ENCODE measurements around the gene VIPR2.
"Not testable (repeated sequence)": the region's sequence is repeated elsewhere in the genome, so short reads cannot be mapped to it uniquely, and the experiment has no call there.

VIPR2 gene, protein sequence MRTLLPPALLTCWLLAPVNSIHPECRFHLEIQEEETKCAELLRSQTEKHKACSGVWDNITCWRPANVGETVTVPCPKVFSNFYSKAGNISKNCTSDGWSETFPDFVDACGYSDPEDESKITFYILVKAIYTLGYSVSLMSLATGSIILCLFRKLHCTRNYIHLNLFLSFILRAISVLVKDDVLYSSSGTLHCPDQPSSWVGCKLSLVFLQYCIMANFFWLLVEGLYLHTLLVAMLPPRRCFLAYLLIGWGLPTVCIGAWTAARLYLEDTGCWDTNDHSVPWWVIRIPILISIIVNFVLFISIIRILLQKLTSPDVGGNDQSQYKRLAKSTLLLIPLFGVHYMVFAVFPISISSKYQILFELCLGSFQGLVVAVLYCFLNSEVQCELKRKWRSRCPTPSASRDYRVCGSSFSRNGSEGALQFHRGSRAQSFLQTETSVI

DNA sequence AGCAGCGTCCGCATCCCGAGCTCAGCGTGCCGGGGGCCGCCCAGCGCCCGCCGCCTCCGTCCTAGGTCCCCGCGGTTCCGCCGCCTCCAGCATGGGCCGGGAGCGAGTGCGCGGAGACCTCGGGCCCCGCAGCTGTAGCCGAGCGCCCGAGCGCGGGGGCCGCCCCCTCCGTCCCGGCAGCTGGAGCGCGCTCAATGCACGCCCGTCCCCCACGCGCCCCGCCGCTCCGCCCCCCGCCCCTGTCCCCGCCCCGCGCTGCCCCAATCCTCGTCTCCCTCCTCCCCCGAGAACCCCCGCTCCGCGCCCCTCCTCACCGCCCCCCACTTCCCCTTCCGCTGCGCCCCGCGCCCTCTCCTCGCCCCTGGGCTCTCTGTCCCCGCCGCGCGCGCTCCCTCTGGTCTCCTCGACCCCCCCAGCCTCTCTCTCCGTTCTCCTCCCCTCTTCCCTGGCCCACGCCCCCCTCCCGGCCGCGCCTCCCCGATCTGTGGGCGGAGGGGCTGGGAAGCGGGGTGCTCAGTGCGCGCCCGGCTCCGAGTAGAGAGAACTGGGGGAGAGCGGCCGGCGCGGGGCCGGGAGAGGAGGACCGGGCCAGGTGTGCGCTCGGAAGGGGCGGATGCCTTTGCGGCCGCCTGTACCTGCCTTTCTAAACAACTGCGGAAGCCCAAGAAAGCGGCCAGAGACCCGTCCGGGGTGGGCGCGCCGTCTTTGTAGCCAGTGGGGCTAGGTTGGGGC, at the start of gene VIPR2:
Gene VIPR2, minus strand, starts transcription at position 110 of the 732 bp plus-strand sequence. Its CDS starts 96 bp downstream, at position 14.
- peak; percentile 73 for DNase-seq

DNA sequence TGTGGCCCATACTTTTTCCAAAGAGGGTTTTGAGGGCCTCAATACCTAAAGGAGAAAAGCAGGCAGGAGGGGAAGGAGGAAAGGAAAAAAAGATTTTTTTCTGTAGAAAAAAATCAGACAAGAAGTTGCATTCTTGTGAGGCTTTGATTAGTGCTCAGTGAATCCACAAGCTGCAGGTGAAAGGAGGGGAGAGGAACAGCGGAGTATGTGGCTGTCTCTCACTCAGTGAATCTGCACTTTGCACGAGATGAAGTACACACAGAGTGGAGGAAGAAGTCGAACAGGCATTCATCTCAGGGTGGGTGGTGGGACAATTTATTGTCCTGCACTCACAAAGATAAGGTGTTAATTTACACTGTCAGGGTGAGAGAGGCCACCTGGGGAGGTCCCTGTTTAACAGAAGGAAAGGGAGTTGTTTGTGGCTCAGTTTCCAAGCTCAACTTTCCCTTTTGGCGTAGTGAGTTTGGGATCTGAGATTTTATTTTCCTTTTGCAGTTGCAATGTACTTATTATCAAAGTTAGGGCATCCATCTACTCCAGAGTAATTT, 49.0 kb upstream of the VIPR2 start:
- DNase-seq: no peak

- no peak for DNase-seq
These were observed 48.2 kb upstream of the VIPR2 start for GRCh38 chr7:159192725-159193453.

- DNase-seq: no peak
These were observed 47.3 kb upstream of the VIPR2 start for GRCh38 chr7:159192013-159192412.

DNA sequence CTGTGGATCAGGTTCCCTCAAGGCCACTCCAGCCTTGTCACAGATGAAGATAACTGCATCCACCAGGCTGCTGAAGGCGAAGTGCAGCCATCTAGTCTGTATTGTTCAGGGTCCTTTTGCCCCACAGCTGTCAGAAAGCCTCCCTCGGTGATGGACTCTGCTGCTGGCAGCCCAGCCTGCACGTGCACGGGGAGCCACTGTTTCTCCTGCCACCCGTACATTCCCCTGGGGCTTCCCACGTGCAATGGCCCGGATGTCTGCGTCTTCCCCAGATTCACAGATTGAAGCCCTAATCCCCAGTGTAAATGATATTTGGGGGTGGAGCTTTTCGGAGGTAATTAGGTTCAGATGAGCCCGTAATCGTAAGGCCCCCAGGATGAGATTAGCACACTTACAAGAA, 46.6 kb upstream of the VIPR2 start:
- no peak for DNase-seq

- DNase-seq: no peak
These were observed 43.3 kb upstream of the VIPR2 start for GRCh38 chr7:159188011-159188410.

GRCh38 chr7:159179241-159179640, 34.6 kb upstream of the VIPR2 start:
- no peak for DNase-seq

GRCh38 chr7:159177284-159177953, 32.8 kb upstream of the VIPR2 start:
- no peak for DNase-seq

GRCh38 chr7:159175792-159176191, 31.1 kb upstream of the VIPR2 start:
- DNase-seq: no peak

- DNase-seq: not testable (repeated sequence)
These were observed 30.4 kb upstream of the VIPR2 start for GRCh38 chr7:159175100-159175499.

- no peak for DNase-seq
These were observed 27.7 kb upstream of the VIPR2 start for GRCh38 chr7:159172400-159172799.

- DNase-seq: no peak
These were observed 24.7 kb upstream of the VIPR2 start for GRCh38 chr7:159169391-159169790.

DNA sequence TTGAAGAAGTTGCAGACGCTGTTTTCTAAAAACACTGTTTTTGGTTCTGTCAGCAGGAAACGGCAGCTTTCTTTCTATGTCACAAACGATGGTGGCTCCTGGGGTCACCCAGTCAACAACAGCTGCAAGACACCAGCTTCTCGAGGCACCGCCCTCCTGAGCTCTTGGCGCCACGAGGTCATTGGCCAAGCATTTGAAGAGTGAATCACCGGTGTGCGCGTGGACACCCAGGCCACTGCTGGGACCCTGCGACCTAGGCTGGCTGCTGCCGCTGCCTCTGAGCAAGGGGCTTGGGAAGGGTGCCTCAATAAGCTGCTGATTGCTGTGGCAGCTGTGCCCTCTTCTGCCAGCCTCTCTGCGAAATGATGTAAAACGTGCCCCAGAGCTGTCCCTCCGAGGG, 22.5 kb upstream of the VIPR2 start:
- no peak for DNase-seq

- no peak for DNase-seq
These were observed 21.9 kb upstream of the VIPR2 start for GRCh38 chr7:159166530-159166929.

GRCh38 chr7:159165352-159165751, 20.7 kb upstream of the VIPR2 start:
- no peak for DNase-seq

GRCh38 chr7:159163703-159164301, 19.1 kb upstream of the VIPR2 start:
- DNase-seq: not testable (repeated sequence)

DNA sequence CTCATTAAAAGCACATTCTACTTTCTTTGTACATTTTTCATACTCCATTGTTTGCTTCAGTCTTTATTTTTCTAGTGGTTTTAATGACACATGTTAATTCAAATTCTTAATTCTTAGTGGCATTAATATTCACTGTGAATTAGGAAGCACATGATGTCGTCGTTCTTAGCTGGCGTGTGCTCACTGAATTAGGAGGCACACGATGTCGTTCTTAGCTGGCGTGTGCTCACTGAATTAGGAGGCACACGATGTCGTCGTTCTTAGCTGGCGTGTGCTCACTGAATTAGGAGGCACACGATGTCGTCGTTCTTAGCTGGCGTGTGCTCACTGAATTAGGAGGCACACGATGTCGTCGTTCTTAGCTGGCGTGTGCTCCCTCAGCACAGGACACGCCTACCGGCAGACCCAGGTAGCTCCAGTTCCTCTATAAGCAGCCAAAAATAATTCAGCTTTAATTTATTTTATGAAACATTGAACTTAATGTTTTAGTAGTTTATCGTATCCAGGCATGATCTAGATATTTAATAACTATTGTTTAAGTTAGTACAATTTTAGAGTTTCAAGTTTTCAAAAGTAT, 17.5 kb upstream of the VIPR2 start:
- DNase-seq: not testable (repeated sequence)

DNA sequence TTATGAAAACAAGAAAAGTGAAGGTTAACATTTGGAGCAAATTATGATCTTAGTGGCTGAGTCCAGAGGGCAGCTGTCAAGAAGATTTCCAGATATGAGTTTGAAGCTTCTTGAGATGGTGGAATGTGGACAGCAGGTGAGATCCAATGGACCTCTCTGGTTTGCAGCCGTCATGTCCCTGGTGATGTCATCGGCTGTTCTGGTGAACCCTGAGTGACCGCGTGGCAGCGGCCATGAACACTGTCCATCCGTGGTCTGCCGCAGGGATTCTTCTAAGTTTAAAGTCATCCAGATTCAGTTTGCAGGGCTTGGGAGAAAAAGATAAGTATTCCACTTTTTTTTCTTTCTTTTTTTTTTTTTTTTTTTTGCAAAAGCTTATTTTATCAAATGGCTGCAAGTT, 15.8 kb upstream of the VIPR2 start:
- DNase-seq: no peak

DNA sequence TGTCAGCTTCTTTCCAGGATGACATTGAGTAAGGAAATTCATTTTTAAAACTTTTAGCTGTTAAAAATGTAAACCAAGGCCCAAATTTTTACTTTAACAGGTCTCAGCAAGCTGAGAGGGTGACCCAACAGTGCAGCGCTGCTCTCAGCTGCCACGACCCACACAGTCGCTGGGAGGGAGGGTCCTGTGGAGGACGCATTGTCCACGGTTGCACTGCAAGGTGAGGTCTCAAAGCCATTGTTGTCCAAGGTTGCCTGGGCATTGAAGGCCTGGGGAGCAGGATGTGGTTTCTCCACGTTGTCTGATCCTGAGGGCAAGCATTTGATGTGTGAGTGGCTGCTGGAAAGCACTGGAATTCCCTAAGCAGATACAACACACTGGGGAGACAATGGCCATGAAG, 15.1 kb upstream of the VIPR2 start:
- DNase-seq: no peak

DNA sequence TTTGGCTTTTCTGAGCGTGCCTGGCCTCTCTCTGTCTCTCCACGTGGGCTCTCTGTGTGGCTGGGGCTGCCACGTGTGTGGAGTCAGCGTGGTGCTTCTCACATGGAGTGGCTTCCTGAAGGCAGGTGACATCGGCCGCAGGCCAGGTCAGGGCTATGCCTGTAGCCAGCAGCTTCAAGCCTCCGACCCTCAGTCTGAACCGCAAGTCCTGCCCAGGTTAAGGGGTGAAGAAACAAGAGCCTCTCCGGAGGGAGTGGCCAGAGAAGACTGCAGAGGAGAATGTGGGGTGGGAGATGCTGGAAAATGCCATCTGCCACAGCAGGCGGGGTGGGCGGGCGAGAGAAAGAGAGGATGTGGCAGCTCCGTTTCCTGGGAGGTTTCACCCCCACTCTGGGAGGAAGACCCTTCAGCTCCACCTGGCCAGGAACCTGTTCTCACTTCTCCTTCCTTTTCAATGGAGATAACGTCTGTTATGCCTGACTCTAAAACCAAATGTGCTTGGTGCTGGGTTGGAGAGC, 14.3 kb upstream of the VIPR2 start:
- no peak for DNase-seq

DNA sequence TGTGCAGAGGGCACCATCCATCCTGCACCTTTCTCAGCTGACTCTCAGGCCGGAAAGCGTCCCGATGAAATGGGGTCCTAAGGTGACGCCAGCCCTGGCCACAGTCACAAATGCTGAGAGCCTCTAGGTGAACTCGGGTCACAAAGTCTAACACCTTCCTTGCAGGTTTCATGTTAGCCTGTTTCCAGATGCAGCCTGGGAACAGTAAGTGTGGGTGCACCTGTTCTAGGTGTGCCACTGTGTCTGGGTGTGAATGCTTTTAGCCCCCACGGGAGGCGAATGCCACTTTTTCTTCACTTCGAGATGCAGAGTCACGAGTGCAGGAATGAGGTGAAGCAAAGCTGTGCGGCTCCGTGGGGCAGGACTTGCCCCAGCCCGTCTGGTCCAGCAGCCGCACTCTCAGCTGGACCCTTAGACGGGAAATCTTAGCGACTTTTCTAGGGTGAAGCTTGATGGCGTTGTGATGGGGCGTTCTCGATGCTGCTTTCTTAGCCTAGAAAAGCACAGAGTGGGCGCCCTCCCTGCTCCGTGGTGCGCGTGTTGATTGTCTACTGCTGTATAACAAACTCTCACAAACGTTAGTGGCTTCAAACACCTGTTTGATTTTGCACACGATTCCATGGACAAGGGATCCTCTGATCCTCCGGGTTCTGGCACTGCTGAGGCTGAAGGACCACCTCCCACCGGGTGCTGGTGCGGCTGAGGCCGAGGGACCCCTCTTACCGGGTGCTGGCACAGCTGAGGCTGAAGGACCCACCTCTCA, 13.6 kb upstream of the VIPR2 start:
- no peak for DNase-seq

All from right forelimb (tissue), 1 donor.